ENCODE data around the gene C16orf86. TPM values are rescaled to one million over a fixed set of nuclear protein-coding genes. Genes with fewer than 3 reads are reported as not detected.

C16orf86 gene
- total RNA-seq, 2 experiments from 2014 or later: 1.7 to 2.0 TPM

GRCh38 chr16:67661886-67662652 is 4.5 kb upstream of the C16orf86 start:
- CTCF ChIA-PET: interaction anchor here (0.8 to 1.0 kb wide), 2 partner anchors 11 to 17 kb away, joined by 3 to 4 read pairs; partner anchors contain the start of gene CARMIL2
- POLR2A ChIA-PET: no interaction called here

GRCh38 chr16:67662653-67663010 is 4.0 kb upstream of the C16orf86 start:
- POLR2A ChIA-PET: interaction anchor here (0.5 kb wide), 1 partner anchor 326 kb away, joined by 3 read pairs; no protein-coding TSS in a partner anchor

GRCh38 chr16:67663151-67663876 is 3.3 kb upstream of the C16orf86 start:
- ChIA-PET POLR2A (interaction anchor here (0.5 kb wide), 1 partner anchor 325 kb away, joined by 3 read pairs; no protein-coding TSS in a partner anchor), CTCF (interaction anchor here (0.6 to 5.0 kb wide), 5 partner anchors 9 to 142 kb away, joined by 3 to 42 read pairs (median 3); partner anchors contain the start of gene CTCF)

More at GRCh38 chr16:67662653-67663010, 4.0 kb upstream of the C16orf86 start:
- CTCF ChIA-PET: interaction anchor here (0.8 to 1.6 kb wide), 2 partner anchors 10 to 100 kb away, joined by 3 read pairs; partner anchors contain the start of gene CTCF

- ChIA-PET CTCF (interaction anchor here (0.6 to 5.0 kb wide), 4 partner anchors 30 to 142 kb away, joined by 3 to 42 read pairs (median 3); partner anchors contain the start of gene CTCF), POLR2A (no interaction called here)
Observed at GRCh38 chr16:67663877-67664222, 2.8 kb upstream of the C16orf86 start.

DNA sequence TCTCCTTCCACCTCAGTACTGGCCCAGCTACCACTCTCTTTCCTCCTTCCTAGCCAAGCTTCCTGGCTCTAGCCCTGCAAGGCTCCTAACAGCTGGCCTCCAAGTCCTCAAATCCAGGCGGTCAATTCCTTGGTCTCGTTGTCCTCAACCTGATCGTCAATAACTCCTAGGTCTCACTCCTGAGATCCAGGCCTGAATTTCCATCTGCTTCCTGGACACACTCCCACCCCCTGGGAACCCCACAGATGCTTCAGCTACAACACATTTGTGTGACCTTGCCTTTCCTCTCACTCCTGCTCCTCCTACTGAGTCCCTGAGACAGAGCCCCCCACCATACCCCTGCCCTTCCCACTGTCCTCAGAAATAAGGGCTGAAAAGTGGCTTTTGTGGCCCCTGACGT is 2.4 kb upstream of the C16orf86 start:
- ChIA-PET POLR2A (no interaction called here), CTCF (interaction anchor here (0.6 to 5.0 kb wide), 5 partner anchors 19 to 152 kb away, joined by 3 to 42 read pairs (median 3); partner anchors contain the start of genes CARMIL2 and CTCF)

- CTCF ChIA-PET: interaction anchor here (1.2 to 5.0 kb wide), 3 partner anchors 20 to 151 kb away, joined by 3 to 42 read pairs (median 7); partner anchors contain the start of gene CARMIL2
- POLR2A ChIA-PET: no interaction called here
Observed at GRCh38 chr16:67664871-67665270, 1.7 kb upstream of the C16orf86 start.

- POLR2A ChIA-PET: interaction anchor here (0.6 kb wide), 1 partner anchor 26 kb away, joined by 3 read pairs; no protein-coding TSS in a partner anchor
- CTCF ChIA-PET: interaction anchor here (0.5 to 5.0 kb wide), 7 partner anchors 21 to 268 kb away, joined by 3 to 42 read pairs (median 4); partner anchors contain the start of genes ATP6V0D1 and CARMIL2
Observed at GRCh38 chr16:67665598-67665997, 1.0 kb upstream of the C16orf86 start.

DNA sequence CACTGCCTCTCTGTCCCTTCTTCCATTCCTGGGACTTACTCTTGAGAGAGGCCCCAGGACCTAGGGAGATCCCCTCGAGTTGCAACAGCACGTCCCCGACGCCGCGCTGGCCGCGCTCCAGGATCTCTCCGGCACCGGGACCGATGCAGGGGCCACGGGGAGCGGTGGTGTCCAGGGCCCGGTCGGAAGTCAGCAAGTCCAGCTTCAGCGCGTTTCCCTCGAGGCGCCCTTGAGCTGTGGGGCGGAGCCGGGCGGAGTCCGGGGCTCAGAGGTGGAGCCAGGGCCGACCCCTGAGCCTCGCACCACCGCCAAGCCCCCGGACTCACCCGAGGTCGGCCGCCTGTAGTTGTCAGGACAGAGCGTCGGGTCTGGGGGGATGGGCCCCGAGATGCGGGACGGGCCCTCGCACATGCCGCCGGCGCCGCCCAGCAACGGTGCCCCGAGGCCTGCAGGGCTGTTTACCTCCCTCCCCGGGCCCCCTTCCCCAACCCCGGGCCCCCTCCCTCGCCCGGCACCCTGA is 522 bp upstream of the C16orf86 start:
- CTCF ChIA-PET: interaction anchor here (0.5 to 5.0 kb wide), 9 partner anchors 21 to 267 kb away, joined by 3 to 42 read pairs (median 4); partner anchors contain the start of genes ATP6V0D1, CARMIL2 and GFOD2
- POLR2A ChIA-PET: interaction anchor here (0.6 to 1.0 kb wide), 2 partner anchors 26 to 129 kb away, joined by 3 read pairs; no protein-coding TSS in a partner anchor

- POLR2A ChIA-PET: interaction anchor here (1.1 to 1.2 kb wide), 2 partner anchors 10 to 139 kb away, joined by 3 to 4 read pairs; partner anchors contain the start of genes RANBP10 and TSNAXIP1
Observed at GRCh38 chr16:67667453-67667816, 821 bp downstream of the C16orf86 start.

DNA sequence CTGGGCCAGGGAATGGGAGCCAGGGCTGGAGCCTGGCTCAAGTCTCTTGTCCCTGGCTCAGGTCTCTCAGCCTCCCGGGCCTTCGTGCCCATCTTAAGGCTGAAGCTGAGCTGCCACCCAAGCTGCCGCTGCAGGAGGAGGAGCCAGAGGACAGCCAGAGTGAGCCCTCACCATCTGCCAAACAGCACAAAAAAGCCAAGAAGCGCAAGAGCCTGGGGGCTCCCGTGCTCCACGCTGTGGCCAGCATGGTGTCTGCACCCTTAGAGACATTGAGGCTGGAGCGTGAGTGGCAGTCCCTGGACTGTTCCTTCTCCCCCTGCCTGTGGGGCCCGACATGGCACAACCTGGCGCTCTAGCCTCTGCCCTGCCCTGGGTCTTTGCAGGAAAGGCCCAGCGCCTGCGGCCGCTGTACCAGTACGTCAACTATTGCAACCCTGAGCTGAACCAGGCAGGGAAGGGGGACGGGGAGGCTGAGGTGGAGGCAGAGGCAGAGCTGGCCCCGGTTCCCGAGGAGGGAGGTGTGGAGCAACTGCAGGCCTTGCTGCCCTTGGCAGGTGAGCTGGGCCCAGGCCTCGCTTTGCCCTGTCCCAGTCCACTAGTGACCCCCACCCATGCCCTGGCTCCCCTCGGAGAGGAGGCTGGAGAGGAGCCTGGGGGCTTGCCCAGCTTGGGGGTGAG is 1.3 kb downstream of the C16orf86 start:
- ChIA-PET POLR2A (interaction anchor here (1.1 to 1.2 kb wide), 2 partner anchors 10 to 138 kb away, joined by 3 to 4 read pairs; partner anchors contain the start of genes RANBP10 and TSNAXIP1), CTCF (interaction anchor here (0.5 to 5.0 kb wide), 18 partner anchors 8 to 216 kb away, joined by 3 to 42 read pairs (median 3); partner anchors contain the start of genes ACD, ATP6V0D1 and GFOD2)

More at GRCh38 chr16:67667453-67667816, 821 bp downstream of the C16orf86 start:
- CTCF ChIA-PET: interaction anchor here (0.5 to 5.0 kb wide), 16 partner anchors 8 to 204 kb away, joined by 3 to 42 read pairs (median 4); partner anchors contain the start of genes ACD, ATP6V0D1 and GFOD2

DNA sequence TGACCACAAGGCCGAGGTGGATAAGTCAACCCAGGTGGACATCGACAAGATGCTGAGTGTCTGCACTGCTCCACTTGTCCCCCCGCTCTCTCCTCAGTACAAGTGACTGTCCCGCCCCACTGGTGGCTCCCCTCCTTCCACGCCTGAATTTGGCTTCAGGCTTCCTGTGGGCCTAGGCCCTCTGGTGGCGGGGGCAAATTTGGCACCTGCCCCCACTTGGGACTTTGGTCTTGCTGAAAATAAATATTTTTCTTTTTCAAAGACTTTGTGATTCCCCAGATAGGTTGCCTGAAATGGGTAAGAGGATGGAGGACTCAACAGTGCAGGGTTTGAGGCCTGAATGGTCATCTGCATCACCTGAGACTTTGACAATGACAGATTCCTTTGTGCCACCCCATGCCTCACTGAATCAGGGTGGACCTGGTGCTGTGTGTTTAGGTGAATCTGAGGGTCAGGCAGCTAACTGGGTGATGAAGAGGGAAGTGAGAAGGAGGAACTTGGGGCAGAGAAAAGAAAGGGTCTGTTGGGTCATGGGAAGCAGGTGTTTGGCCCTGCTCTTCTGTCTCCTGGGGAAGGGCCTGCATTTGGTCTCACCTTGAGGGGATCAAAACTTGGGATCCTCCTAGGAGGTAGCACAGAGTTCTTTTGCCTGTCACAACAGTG is 2.0 kb downstream of the C16orf86 start:
- ChIA-PET POLR2A (no interaction called here), CTCF (interaction anchor here (0.6 to 5.0 kb wide), 13 partner anchors 9 to 215 kb away, joined by 3 to 42 read pairs (median 5); partner anchors contain the start of genes ACD, ATP6V0D1 and GFOD2)

DNA sequence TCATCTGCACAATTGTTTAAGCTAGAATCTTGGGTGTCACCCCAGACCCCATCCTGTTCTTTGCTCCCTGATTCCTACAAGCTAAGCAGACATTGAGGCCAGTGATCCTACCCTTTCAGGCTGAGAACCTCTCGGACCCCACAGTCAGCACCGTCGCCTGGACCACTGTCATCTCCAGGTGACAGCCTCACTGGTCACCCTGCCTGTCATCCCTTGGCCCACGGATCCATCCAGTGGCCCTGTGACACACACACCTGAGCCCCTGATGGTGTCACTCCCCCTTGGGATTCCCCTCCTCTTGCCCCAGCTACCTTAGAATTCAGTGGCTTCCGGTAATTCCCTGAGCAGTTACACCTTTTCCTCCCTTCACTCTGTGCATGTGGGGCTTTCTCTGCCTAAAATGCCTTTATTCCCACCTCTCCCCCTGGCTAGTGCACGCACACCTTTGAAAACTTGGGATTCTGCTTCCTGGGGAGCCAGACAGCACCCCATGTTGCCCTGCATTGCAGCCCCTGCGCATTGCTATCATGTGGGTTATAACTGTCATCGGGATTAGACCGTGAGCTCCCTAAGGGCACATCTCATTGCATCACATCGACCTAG is 3.0 kb downstream of the C16orf86 start:
- POLR2A ChIA-PET: no interaction called here
- CTCF ChIA-PET: interaction anchor here (1.0 to 4.1 kb wide), 5 partner anchors 10 to 156 kb away, joined by 3 to 19 read pairs (median 5); partner anchors contain the start of gene ACD

- ChIA-PET CTCF (interaction anchor here (0.5 to 4.1 kb wide), 5 partner anchors 9 to 169 kb away, joined by 3 to 19 read pairs (median 3); no protein-coding TSS in a partner anchor), POLR2A (no interaction called here)
Observed at GRCh38 chr16:67672306-67672705, 5.7 kb downstream of the C16orf86 start.

GRCh38 chr16:67672739-67673662 is 6.4 kb downstream of the C16orf86 start:
- CTCF ChIA-PET: interaction anchor here (0.5 to 4.1 kb wide), 8 partner anchors 9 to 168 kb away, joined by 3 to 19 read pairs (median 3); no protein-coding TSS in a partner anchor
- POLR2A ChIA-PET: no interaction called here

DNA sequence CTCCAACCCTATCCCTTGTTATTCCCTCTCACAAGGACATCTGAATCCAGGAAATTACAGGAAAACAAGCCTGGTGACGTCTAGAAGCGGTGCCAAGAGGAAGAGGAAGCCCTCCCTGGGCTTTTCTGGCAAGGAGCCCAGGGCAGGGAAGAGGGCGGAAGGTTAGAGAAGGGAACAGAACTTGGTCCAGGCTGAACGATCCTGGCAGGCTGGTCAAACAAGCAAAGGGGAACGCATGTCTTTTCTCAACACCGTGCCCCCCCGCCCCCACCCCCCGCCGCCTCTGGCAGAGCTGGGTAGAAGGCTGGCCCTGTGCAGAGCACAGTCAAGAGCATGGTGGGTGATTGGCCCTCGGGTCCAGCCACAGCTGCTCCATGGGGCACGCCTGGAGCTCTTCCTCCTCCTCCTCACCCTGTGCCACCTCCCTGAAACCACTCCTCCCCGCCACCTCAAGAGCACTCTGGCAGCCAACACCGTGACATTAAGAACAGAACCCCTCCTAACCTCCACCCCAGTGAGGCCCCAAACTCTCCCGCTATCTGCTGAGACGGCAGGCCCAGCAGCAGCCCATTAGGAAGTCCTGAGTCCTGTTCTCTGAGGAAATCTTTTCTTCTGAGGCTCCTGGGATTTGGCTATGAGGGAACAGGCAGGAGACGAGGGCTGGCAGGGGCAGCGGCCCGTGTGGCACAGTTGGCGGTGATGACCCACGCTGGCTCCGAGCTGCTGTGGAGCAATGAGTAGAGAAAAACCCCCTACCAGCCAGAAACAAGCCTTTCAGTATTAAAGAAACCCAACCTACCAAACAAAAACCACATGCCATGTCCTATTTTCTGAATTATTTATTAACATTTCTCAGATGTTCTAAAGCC is 7.3 kb downstream of the C16orf86 start:
- ChIA-PET POLR2A (no interaction called here), CTCF (interaction anchor here (0.6 to 2.0 kb wide), 2 partner anchors 108 to 142 kb away, joined by 4 to 9 read pairs; no protein-coding TSS in a partner anchor)
